A549 (cell line): ENCODE results near the gene WDR38. TPM values are rescaled to one million over a fixed set of nuclear protein-coding genes. Genes with fewer than 3 reads are reported as not detected.

Experiments used
- ATAC-seq, 2 experiments: fragments of 200-7000 bp in 1 of 2; fragments of >200 bp in 1 of 2; cut with Nextera tagmentation in 1 of 2; cut with Tn5 transposase in 1 of 2; 3 replicates each; pipeline versions ENCODE4 v1.8.0 to v1.9.1; 2018 to 2020; ENCODE audit warnings: mild to moderate bottlenecking in 1 of 2, moderate library complexity in 1 of 2
- CTCF ChIA-PET: fragments of 300-600 bp; sonication (Branson Sonifier 250); formaldehyde crosslinking; extraction: SDS; loops from one replicate; lab custom pipeline; 2021; ENCODE audit warnings: antibody characterized with exemption, inconsistent platforms; lab: Yijun Ruan, JAX
- POLR2A ChIA-PET: fragments of 350-600 bp; formaldehyde crosslinking; extraction: SDS; loops from one replicate; lab custom pipeline; 2021; ENCODE audit warnings: antibody characterized with exemption, inconsistent platforms; lab: Yijun Ruan, JAX
- DNase-seq, 2 experiments: peaks; one replicate each; pipeline versions ENCODE4 v3.0.0 to v3.0.0-alpha.2; 2011 to 2016; ENCODE audit warnings: low read depth in 1 of 2, low spot score in 1 of 2
- FAIRE-seq: peaks from 2 replicates; lab custom pipeline; 2011; peaks lifted over from hg19 to GRCh38; lab: Jason Lieb, UNC
- H3K27ac ChIP-seq, 2 experiments: fragments of >200 bp; sonication (Bioruptor Twin); formaldehyde crosslinking; 3 replicates each; pipeline ENCODE4 v1.5.1; 2016 to 2017
- H3K4me1 ChIP-seq: fragments of >200 bp; sonication (Bioruptor Twin); formaldehyde crosslinking; 3 replicates; pipeline ENCODE4 v1.6.1; 2016
- H3K4me2 ChIP-seq: fragments of >200 bp; sonication (Bioruptor Twin); formaldehyde crosslinking; 3 replicates; pipeline ENCODE4 v1.6.1; 2016
- H3K4me3 ChIP-seq: fragments of >200 bp; sonication (Bioruptor Twin); formaldehyde crosslinking; 3 replicates; pipeline ENCODE4 v1.5.1; 2016
- H3K9me3 ChIP-seq: fragments of >200 bp; sonication (Bioruptor Twin); formaldehyde crosslinking; 3 replicates; pipeline ENCODE4 v1.6.1; 2016
- CEBPB ChIP-seq, 2 experiments: fragments of >200 bp in 1 of 2; sonication (Bioruptor Twin) in 1 of 2; formaldehyde crosslinking in 1 of 2; IDR thresholded peaks; 2 replicates each; pipeline ENCODE4 v1.6.1; 2012 to 2016
- CHD2 ChIP-seq: fragments of 150-350 bp; IDR thresholded peaks from 2 replicates; pipeline ENCODE4 v1.6.1; 2014; ENCODE audit warnings: low read length; ENCODE audit not compliant: partially characterized antibody
- CHD4 ChIP-seq: fragments of 200-600 bp; sonication (generic); IDR thresholded peaks from 2 replicates; pipeline ENCODE4 v1.6.1; 2016; ENCODE audit warnings: antibody characterized with exemption, mild to moderate bottlenecking, borderline replicate concordance
- ESRRA ChIP-seq: fragments of 150-350 bp; IDR thresholded peaks from 2 replicates; pipeline ENCODE4 v1.6.1; 2014; ENCODE audit warnings: mild to moderate bottlenecking, low read length, borderline replicate concordance
- GATA3 ChIP-seq: IDR thresholded peaks from 2 replicates; pipeline ENCODE4 v1.6.1; 2012; ENCODE audit warnings: borderline replicate concordance
- KDM1A ChIP-seq: fragments of 200-600 bp; sonication (generic); IDR thresholded peaks from 2 replicates; pipeline ENCODE4 v1.6.1; 2016; ENCODE audit warnings: low read depth, mild to moderate bottlenecking
- MYC ChIP-seq: IDR thresholded peaks from 2 replicates; pipeline ENCODE4 v1.6.1; 2012; ENCODE audit warnings: mild to moderate bottlenecking, inconsistent platforms, low read length, improper control_type of control experiment, borderline replicate concordance
- NR3C1 ChIP-seq: fragments of >200 bp; sonication (Bioruptor Twin); formaldehyde crosslinking; IDR thresholded peaks from 3 replicates; pipeline ENCODE4 v1.6.1; 2017
- PHF8 ChIP-seq: fragments of 200-600 bp; sonication (generic); IDR thresholded peaks from 2 replicates; pipeline ENCODE4 v1.6.1; 2016; ENCODE audit warnings: low read depth, mild to moderate bottlenecking, antibody characterized with exemption, moderate library complexity, borderline replicate concordance
- RFX5 ChIP-seq: fragments of 450-650 bp; IDR thresholded peaks from 2 replicates; pipeline ENCODE4 v1.7.1; 2014; ENCODE audit warnings: antibody characterized with exemption, mild to moderate bottlenecking, moderate library complexity
- SREBF2 ChIP-seq: fragments of 450-650 bp; IDR thresholded peaks from 2 replicates; pipeline ENCODE4 v1.6.1; 2014; ENCODE audit warnings: mild to moderate bottlenecking, moderate library complexity
- TP53 ChIP-seq: fragments of 250-450 bp; sonication (Bioruptor Pico); IDR thresholded peaks from 2 replicates; pipeline ENCODE4 v1.5.0; 2021; ENCODE audit warnings: mild to moderate bottlenecking, moderate library complexity
- ZC3H11A ChIP-seq: fragments of 450-650 bp; IDR thresholded peaks from 2 replicates; pipeline ENCODE4 v1.6.1; 2014; ENCODE audit warnings: antibody characterized with exemption, mild to moderate bottlenecking
- WGBS: methylation state at CpG from one replicate; pipeline ENCODE4 v1.1.6; 2017; ENCODE audit errors: missing lambda C conversion rate; 5-methylcytosine and 5-hydroxymethylcytosine counted together
- polyA plus RNA-seq, 4 experiments: library from polyadenylated mRNA; depleted of rRNA in 3 of 4; stranded (reverse); fragments of >200 nt; fragmentation: RNase III in 1 of 4; extraction: RNeasy Plus Mini Kit Qiagen cat#74134 plus additional on column Dnase treatment in 1 of 4; gene quantifications; 2 replicates in 3 of 4; 3 replicates in 1 of 4; pipeline ENCODE4 v1.2.3, GENCODE V29; 2011 to 2017
- TF ChIP-seq, protein P1 (sequence below): IDR thresholded peaks from 2 replicates; pipeline ENCODE4 v1.6.1; 2012; ENCODE audit warnings: low read depth, borderline replicate concordance
- TF ChIP-seq, protein P2 (sequence below): fragments of 150-350 bp; IDR thresholded peaks from 2 replicates; pipeline ENCODE4 v1.6.1; 2014; ENCODE audit warnings: low read depth, mild to moderate bottlenecking, low read length
- TF ChIP-seq, protein P3 (sequence below): fragments of 450-650 bp; IDR thresholded peaks from 2 replicates; pipeline ENCODE4 v1.6.1; 2014; ENCODE audit warnings: antibody characterized with exemption

Gene WDR38
- polyA plus RNA-seq, 2 of the 4 experiments (the other 2 are of a cell fraction) = not detected

- ATAC-seq (peak; percentile 33 to 46), FAIRE-seq (no peak), DNase-seq (no peak)
- POLR2A ChIA-PET = interaction anchor here (1.0 to 1.3 kb wide), 2 partner anchors 9 to 13 kb away, joined by 3 read pairs; partner anchors contain the start of gene RPL35
- Histone ChIP-seq H3K4me1 (peaks cover 37% of the 10 kb centered on the region; the same call in 2 of the 3 replicates), H3K27ac (peak overlapping the region; percentile 98 to 100), H3K4me2 (peak overlapping the region; percentile 97), H3K4me3 (peak overlapping the region; percentile 100), H3K9me3 (no peaks in the 10 kb centered on the region)
- peak; percentile 41; the same call in 1 of the 2 replicates for TF ChIP-seq PHF8
- TF ChIP-seq CHD4 = no peak
- WGBS = 1% methylated on average over 33 of the region's 41 CpGs
- CTCF ChIA-PET = interaction anchor here (1.4 to 1.8 kb wide), 4 partner anchors 13 to 92 kb away, joined by 3 to 7 read pairs (median 4); partner anchors contain the start of genes OLFML2A and WDR38
Observed at GRCh38 chr9:124869466-124869985, 16.3 kb downstream of the WDR38 start.

DNA sequence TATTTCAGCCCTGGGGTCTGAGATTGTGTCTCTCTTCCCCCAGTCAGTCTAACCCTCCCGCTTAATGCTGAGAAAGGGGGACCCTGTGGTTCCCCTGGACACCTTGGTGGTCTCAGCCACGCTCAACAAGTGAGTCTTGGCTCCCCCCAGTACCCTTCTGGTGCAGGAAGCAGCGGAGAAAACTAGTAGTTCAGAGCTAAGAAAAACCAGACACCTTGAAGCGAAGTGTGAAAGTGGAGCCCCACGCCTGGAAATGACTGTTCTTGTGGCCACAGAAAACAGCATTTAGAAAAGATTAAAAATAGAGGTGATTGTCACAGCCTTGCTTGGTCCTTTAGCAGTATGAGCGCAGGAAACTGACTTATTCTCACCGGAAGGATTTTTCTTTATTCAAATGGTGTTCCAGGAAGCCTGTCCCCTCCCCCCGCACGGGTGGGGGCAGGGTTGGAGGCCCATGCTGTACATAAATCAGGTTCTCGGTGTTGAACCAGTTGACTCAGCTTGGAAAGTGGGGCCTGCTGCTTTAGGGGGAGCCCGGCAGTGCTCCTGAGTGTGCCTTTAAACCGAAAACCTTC, 16.8 kb downstream of the WDR38 start:
- Histone ChIP-seq H3K27ac (peak overlapping the region; percentile 98 to 100), H3K4me3 (peak overlapping the region; percentile 100), H3K9me3 (no peaks in the 10 kb centered on the region), H3K4me2 (peak overlapping the region; percentile 97), H3K4me1 (peaks cover 37% of the 10 kb centered on the region; the same call in 2 of the 3 replicates)
- WGBS = 13% methylated on average over 12 of the region's 12 CpGs
- no peak for ATAC-seq
- TF ChIP-seq CHD2 (peak; percentile 71), ZC3H11A (no peak)
- TF ChIP-seq, protein P1, sequence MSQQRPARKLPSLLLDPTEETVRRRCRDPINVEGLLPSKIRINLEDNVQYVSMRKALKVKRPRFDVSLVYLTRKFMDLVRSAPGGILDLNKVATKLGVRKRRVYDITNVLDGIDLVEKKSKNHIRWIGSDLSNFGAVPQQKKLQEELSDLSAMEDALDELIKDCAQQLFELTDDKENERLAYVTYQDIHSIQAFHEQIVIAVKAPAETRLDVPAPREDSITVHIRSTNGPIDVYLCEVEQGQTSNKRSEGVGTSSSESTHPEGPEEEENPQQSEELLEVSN = no peak
- no peak for DNase-seq
- no peak for FAIRE-seq
- ChIA-PET POLR2A (interaction anchor here (1.0 to 1.3 kb wide), 3 partner anchors 8 to 13 kb away, joined by 3 read pairs; partner anchors contain the start of genes ARPC5L and RPL35), CTCF (interaction anchor here (1.4 to 2.1 kb wide), 5 partner anchors 8 to 93 kb away, joined by 3 to 7 read pairs (median 5); partner anchors contain the start of genes ARPC5L, OLFML2A, RPL35 and WDR38)

GRCh38 chr9:124870723-124871122, 17.5 kb downstream of the WDR38 start:
- DNase-seq (no peak), FAIRE-seq (no peak)
- Histone ChIP-seq H3K4me2 (peak overlapping the region; percentile 97), H3K27ac (peak overlapping the region; percentile 98 to 100), H3K4me1 (peaks cover 37% of the 10 kb centered on the region; the same call in 2 of the 3 replicates)
- ChIA-PET POLR2A (interaction anchor here (1.0 kb wide), 1 partner anchor 8 kb away, joined by 3 read pairs; the partner anchor contains the start of genes ARPC5L and RPL35), CTCF (interaction anchor here (1.4 to 2.1 kb wide), 2 partner anchors 9 to 17 kb away, joined by 5 read pairs; partner anchors contain the start of genes ARPC5L, RPL35 and WDR38)
- TF ChIP-seq ESRRA (no peak), MYC (no peak), GATA3 (no peak), RFX5 (no peak), SREBF2 (no peak), NR3C1 (no peak), KDM1A (no peak)
- TF ChIP-seq, protein P1 = no peak
- TF ChIP-seq, protein P2, sequence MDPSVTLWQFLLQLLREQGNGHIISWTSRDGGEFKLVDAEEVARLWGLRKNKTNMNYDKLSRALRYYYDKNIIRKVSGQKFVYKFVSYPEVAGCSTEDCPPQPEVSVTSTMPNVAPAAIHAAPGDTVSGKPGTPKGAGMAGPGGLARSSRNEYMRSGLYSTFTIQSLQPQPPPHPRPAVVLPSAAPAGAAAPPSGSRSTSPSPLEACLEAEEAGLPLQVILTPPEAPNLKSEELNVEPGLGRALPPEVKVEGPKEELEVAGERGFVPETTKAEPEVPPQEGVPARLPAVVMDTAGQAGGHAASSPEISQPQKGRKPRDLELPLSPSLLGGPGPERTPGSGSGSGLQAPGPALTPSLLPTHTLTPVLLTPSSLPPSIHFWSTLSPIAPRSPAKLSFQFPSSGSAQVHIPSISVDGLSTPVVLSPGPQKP = no peak
- TF ChIP-seq, all 56 proteins: peak for 0
- ATAC-seq = no peak
- H3K4me3 ChIP-seq = peak overlapping the region; percentile 100
- 77% methylated on average over 6 of the region's 6 CpGs for WGBS
- H3K9me3 ChIP-seq = no peaks in the 10 kb centered on the region

- ChIA-PET CTCF (interaction anchor here (0.9 to 4.4 kb wide), 4 partner anchors 10 to 18 kb away, joined by 3 to 17 read pairs (median 6); partner anchors contain the start of genes ARPC5L, RPL35 and WDR38), POLR2A (no interaction called here)
- peak overlapping the region; percentile 97 for H3K4me2 ChIP-seq
- TF ChIP-seq TP53 (CRISPR knock-in tag) (no peak), RFX5 (no peak), CHD4 (no peak), CEBPB (IDR thresholded peaks at IDR 0.05) (no peak)
- TF ChIP-seq, protein P3, sequence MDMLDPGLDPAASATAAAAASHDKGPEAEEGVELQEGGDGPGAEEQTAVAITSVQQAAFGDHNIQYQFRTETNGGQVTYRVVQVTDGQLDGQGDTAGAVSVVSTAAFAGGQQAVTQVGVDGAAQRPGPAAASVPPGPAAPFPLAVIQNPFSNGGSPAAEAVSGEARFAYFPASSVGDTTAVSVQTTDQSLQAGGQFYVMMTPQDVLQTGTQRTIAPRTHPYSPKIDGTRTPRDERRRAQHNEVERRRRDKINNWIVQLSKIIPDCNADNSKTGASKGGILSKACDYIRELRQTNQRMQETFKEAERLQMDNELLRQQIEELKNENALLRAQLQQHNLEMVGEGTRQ = no peak
- ATAC-seq (no peak), DNase-seq (no peak), FAIRE-seq (no peak)
- peaks cover 37% of the 10 kb centered on the region; the same call in 2 of the 3 replicates for H3K4me1 ChIP-seq
- H3K27ac ChIP-seq = peak overlapping the region in 1 of 2 experiments; percentile 8; a peak in 1 of 6 replicates
- 87% methylated on average over 11 of the region's 11 CpGs for WGBS
- no peak overlapping the region; the same call in 2 of the 3 replicates for H3K4me3 ChIP-seq
- H3K9me3 ChIP-seq = no peaks in the 10 kb centered on the region
Observed at GRCh38 chr9:124871156-124871561, 17.9 kb downstream of the WDR38 start.
